Esophagus muscularis mucosa (tissue), 4 donors: ENCODE data around the gene ADK. TPM values are rescaled to one million over a fixed set of nuclear protein-coding genes. Genes with fewer than 3 reads are reported as not detected.

ENCODE experiments used
- DNase-seq: peaks from one replicate; pipeline ENCODE4 v3.0.0-alpha.2; 2017; ENCODE audit errors: extremely low spot score
- H3K27ac ChIP-seq, 4 donors: fragments of 200-600 bp; sonication (generic); replicated peaks in 1 of 4; 1 replicate in 3 of 4; 2 replicates in 1 of 4; pipeline ENCODE4 v1.5.1; 2016 to 2019; ENCODE audit warnings: mild to moderate bottlenecking in 1 of 4
- H3K27me3 ChIP-seq, 4 donors: fragments of 200-600 bp; sonication (generic); one replicate each; pipeline versions ENCODE4 v1.5.1 to v1.6.0; 2016 to 2019
- H3K36me3 ChIP-seq, 4 donors: fragments of 200-600 bp; sonication (generic); one replicate each; pipeline ENCODE4 v1.5.1; 2016 to 2019
- H3K4me1 ChIP-seq, 4 donors: fragments of 200-600 bp; sonication (generic); one replicate each; pipeline ENCODE4 v1.5.1; 2016 to 2019
- H3K4me3 ChIP-seq, 4 donors: fragments of 200-600 bp; sonication (generic); 1 replicate in 2 of 4; 2 replicates in 2 of 4; pipeline ENCODE4 v1.5.1; 2016 to 2019; ENCODE audit warnings: mild to moderate bottlenecking in 4 of 4, moderate library complexity in 1 of 4
- H3K9me3 ChIP-seq, 4 donors: fragments of 200-600 bp; sonication (generic); 1 replicate in 3 of 4; 2 replicates in 1 of 4; pipeline ENCODE4 v1.5.1; 2016 to 2019
- CTCF ChIP-seq, 3 experiments: fragments of 200-600 bp in 2 of 3; fragments of 450-650 bp in 1 of 3; sonication (generic) in 2 of 3; IDR thresholded peaks; one replicate each; pipeline ENCODE4 v1.5.1; 2017 to 2019; ENCODE audit warnings: antibody characterized with exemption in 3 of 3, mild to moderate bottlenecking in 2 of 3, moderate library complexity in 1 of 3
- EP300 ChIP-seq: sonication (generic); formaldehyde crosslinking; IDR thresholded peaks from one replicate; pipeline ENCODE4 v1.6.1; 2017; ENCODE audit warnings: antibody characterized with exemption
- POLR2A ChIP-seq: fragments of 450-650 bp; IDR thresholded peaks from one replicate; pipeline ENCODE4 v1.6.1; 2017; ENCODE audit warnings: antibody characterized with exemption, moderate library complexity, mild to moderate bottlenecking, low read depth
- POLR2AphosphoS5 ChIP-seq, 2 donors: sonication (generic); formaldehyde crosslinking; IDR thresholded peaks; one replicate each; pipeline ENCODE4 v1.6.1; 2017; ENCODE audit warnings: antibody characterized with exemption in 2 of 2
- WGBS: methylation state at CpG from one replicate; pipeline ENCODE4 v1.1.5; 2018; 5-methylcytosine and 5-hydroxymethylcytosine counted together
- intact Hi-C: fragments of 100-400 bp; cut with DNase I; formaldehyde crosslinking; loops from one replicate; pipeline ENCODE4 v1.15.1; 2023
- total RNA-seq, 4 donors: library from RNA; depleted of rRNA; stranded (reverse); fragments of >200 nt; gene quantifications; one replicate each; pipeline versions ENCODE4 v1.1.0 to v1.2.1, GENCODE V29; 2016

The ADK gene
- total RNA-seq, 4 donors from 2014 or later = 20.2 to 23.3 (median 21.2) TPM

DNA sequence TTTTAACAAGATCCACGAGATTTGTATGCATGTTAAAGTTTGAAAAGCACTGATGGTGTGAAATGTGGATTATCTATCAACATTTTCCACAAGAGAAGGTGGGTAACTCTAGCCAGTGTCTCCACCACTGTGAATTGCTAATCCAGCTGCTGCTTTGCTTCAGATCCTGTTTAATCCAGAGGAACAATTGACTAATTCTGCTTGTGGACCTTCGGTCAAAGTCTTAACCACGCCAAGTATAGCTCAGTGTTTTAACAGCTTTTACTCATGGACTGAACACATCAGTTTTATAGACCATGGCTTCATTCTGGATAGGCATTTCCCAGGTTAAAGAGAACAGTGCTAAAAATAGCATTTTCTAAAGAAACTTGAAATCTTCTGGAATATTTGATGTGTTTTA lies 23.5 kb downstream of the ADK start:
- intact Hi-C loops = no loop called here
- WGBS = 83% methylated on average over 3 of the region's 3 CpGs
- no peak for TF ChIP-seq POLR2A
- TF ChIP-seq EP300 = no peak
- no peak for TF ChIP-seq POLR2AphosphoS5 (IDR thresholded peaks at IDR 0.05)
- no peak for TF ChIP-seq CTCF (IDR thresholded peaks at IDR 0.05)
- peaks cover 15 to 19% (median 17%) of the 10 kb centered on the region in 4 donors for H3K4me1 ChIP-seq
- H3K4me3 ChIP-seq = no peak overlapping the region
- no peaks in the 10 kb centered on the region for H3K9me3 ChIP-seq
- H3K36me3 ChIP-seq = no peaks in the 10 kb centered on the region
- no peak for DNase-seq
- no peaks in the 10 kb centered on the region for H3K27me3 ChIP-seq
- no peak overlapping the region for H3K27ac ChIP-seq

- Histone ChIP-seq H3K4me1 (peaks cover 13 to 19% (median 17%) of the 10 kb centered on the region in 4 donors), H3K27me3 (no peaks in the 10 kb centered on the region), H3K9me3 (no peaks in the 10 kb centered on the region), H3K4me3 (peak overlapping the region; percentile 65 to 91 (median 72)), H3K27ac (peak overlapping the region; percentile 81 to 89 (median 86)), H3K36me3 (no peaks in the 10 kb centered on the region)
- DNase-seq = no peak
- intact Hi-C loops = no loop called here
- TF ChIP-seq POLR2AphosphoS5 (IDR thresholded peaks at IDR 0.05) = no peak
- WGBS = 23% methylated on average over 10 of the region's 10 CpGs
These were observed 24.7 kb downstream of the ADK start for GRCh38 chr10:74175510-74176379.

DNA sequence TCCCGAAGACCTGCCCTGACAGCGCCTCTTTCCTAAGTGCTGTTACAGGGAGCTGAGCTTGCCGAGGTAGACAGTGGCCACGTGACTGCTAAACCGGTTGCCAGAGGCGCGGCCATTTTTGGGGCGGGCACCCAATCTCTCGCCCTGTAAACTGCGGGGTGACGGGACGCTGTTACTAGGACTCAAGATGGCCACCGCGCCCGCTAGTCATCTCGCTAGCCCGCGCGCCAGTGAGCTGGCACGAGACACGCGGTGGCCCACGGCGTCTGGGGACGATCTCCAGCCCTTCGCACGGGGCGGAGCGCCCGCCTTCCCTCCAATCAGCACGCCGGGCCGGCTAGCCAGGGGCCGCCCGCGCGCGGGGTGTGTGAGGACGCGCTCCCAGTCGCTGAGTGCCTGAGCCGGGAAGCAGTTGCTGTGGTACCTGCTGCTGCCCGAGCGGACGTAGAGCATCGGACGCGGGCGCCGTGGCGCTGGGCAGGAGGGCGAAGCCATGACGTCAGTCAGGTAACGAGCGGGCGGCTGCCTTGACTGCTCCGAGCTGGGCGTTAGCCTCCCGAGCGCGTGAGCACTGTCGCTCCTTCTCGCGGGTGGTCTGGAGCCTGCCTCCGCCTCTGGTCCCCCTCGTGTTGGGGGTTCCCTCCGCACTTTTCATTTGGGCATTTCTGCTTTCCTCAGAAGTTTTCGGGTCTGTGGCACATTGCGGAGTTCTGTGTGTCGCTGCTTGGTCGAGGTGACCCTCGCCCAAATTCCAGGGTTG lies 25.5 kb downstream of the ADK start:
- H3K36me3 ChIP-seq = no peaks in the 10 kb centered on the region
- peaks cover 13 to 19% (median 17%) of the 10 kb centered on the region in 4 donors for H3K4me1 ChIP-seq
- peak; percentile 98 for DNase-seq
- 3% methylated on average over 8 of the region's 72 CpGs for WGBS
- H3K27ac ChIP-seq = peak overlapping the region; percentile 81 to 89 (median 86)
- TF ChIP-seq POLR2A (no peak), POLR2AphosphoS5 (IDR thresholded peaks at IDR 0.05) (peak; percentile 76 to 82)
- peak overlapping the region; percentile 65 to 91 (median 72) for H3K4me3 ChIP-seq
- intact Hi-C loops = no loop called here
- H3K9me3 ChIP-seq = no peaks in the 10 kb centered on the region
- no peaks in the 10 kb centered on the region for H3K27me3 ChIP-seq

GRCh38 chr10:74177140-74177677 lies 26.2 kb downstream of the ADK start:
- no peaks in the 10 kb centered on the region for H3K9me3 ChIP-seq
- H3K36me3 ChIP-seq = no peaks in the 10 kb centered on the region
- H3K4me3 ChIP-seq = peak overlapping the region; percentile 65 to 91 (median 72)
- TF ChIP-seq POLR2A (no peak), POLR2AphosphoS5 (IDR thresholded peaks at IDR 0.05) (no peak), CTCF (IDR thresholded peaks at IDR 0.05) (no peak), EP300 (no peak)
- intact Hi-C loops = no loop called here
- 64% methylated on average over 3 of the region's 13 CpGs for WGBS
- peaks cover 13 to 19% (median 17%) of the 10 kb centered on the region in 4 donors for H3K4me1 ChIP-seq
- peak overlapping the region; percentile 81 to 89 (median 86) for H3K27ac ChIP-seq
- no peaks in the 10 kb centered on the region for H3K27me3 ChIP-seq
- DNase-seq = no peak

DNA sequence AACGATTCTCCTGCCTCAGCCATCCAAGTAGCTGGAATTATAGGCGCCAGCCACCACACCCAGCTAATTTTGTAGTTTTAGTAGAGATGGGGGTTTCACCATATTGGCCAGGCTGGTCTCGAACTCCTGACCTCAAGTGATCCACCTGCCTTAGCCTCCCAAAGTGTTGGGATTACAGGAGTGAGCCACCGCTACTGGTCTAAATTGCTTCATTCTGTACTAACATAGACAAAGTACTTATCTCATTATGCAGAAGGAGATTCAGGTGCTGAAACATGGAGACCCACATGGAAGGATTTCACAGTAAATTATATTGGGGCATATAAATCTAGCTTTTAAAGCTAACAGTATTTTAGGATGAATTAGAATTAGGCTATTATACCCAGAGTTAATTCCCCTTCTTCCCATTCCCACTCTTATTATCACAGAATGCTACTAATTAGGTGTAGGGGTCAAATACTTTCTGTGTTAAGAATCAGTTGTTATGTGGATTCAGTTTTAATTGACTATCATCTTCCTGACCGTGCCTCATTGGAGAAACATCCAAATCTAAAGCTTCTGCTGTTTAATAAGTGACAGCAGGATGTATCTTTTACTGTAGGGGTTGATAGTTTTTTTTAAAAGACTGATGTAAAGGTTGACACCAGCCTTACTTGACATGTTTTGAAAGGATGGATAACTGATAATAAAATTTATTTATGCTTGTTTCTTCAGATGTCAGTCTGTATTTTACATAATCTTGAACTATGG lies 27.2 kb downstream of the ADK start:
- Histone ChIP-seq H3K27ac (no peak overlapping the region), H3K27me3 (no peaks in the 10 kb centered on the region), H3K4me1 (peaks cover 13 to 19% (median 17%) of the 10 kb centered on the region in 4 donors), H3K4me3 (no peak overlapping the region), H3K36me3 (no peaks in the 10 kb centered on the region), H3K9me3 (no peaks in the 10 kb centered on the region)
- intact Hi-C loops = no loop called here
- TF ChIP-seq POLR2A (no peak), CTCF (IDR thresholded peaks at IDR 0.05) (no peak), EP300 (no peak), POLR2AphosphoS5 (IDR thresholded peaks at IDR 0.05) (no peak)
- no peak for DNase-seq
- WGBS = 89% methylated on average over 5 of the region's 5 CpGs
